Keratinocyte (primary cell): ENCODE results near the gene DNAJC18. TPM values are rescaled to one million over a fixed set of nuclear protein-coding genes. Genes with fewer than 3 reads are reported as not detected.

ENCODE experiments used
- DNase-seq: peaks from one replicate; pipeline ENCODE4 v3.0.0-alpha.2; 2011; ENCODE audit warnings: low read depth, missing footprints, low spot score
- FAIRE-seq: peaks from 2 replicates; lab custom pipeline; 2011; peaks lifted over from hg19 to GRCh38; lab: Jason Lieb, UNC
- H2AFZ ChIP-seq: 2 replicates; pipeline ENCODE4 v1.6.0; 2012; ENCODE audit warnings: low read length, control low read depth, inconsistent platforms; ENCODE audit not compliant: control insufficient read depth
- H3K27ac ChIP-seq: 2 replicates; pipeline ENCODE4 v1.5.1; 2011; ENCODE audit warnings: low read length; ENCODE audit not compliant: control insufficient read depth, insufficient read depth
- H3K27me3 ChIP-seq: 3 replicates; pipeline ENCODE4 v1.6.0; 2011; ENCODE audit warnings: low read length; ENCODE audit not compliant: control insufficient read depth, insufficient read depth; ENCODE audit errors: extremely low read depth
- H3K36me3 ChIP-seq, 2 experiments: 2 replicates in 1 of 2; 3 replicates in 1 of 2; pipeline ENCODE4 v1.5.1; 2011; ENCODE audit warnings: low read length in 2 of 2, mild to moderate bottlenecking in 1 of 2; ENCODE audit not compliant: control insufficient read depth in 2 of 2, insufficient read depth in 2 of 2; ENCODE audit errors: extremely low read depth in 1 of 2
- H3K4me1 ChIP-seq: 3 replicates; pipeline ENCODE4 v1.5.1; 2011; ENCODE audit warnings: low read length; ENCODE audit not compliant: control insufficient read depth, insufficient read depth; ENCODE audit errors: extremely low read depth
- H3K4me2 ChIP-seq: 3 replicates; pipeline ENCODE4 v1.6.0; 2011; ENCODE audit warnings: low read depth, low read length; ENCODE audit not compliant: control insufficient read depth, insufficient read depth; ENCODE audit errors: extremely low read depth
- H3K4me3 ChIP-seq, 3 experiments: fragments of 200-600 bp in 1 of 3; sonication (generic) in 1 of 3; 2 replicates in 2 of 3; 3 replicates in 1 of 3; pipeline ENCODE4 v1.5.1; 2011 to 2016; ENCODE audit warnings: low read length in 3 of 3, mild to moderate bottlenecking in 3 of 3, control low read depth in 2 of 3, inconsistent platforms in 1 of 3, low read depth in 1 of 3, mixed read lengths in 1 of 3, mixed run types in 1 of 3, moderate library complexity in 1 of 3; ENCODE audit not compliant: control insufficient read depth in 2 of 3, insufficient read depth in 2 of 3; ENCODE audit errors: extremely low read depth in 1 of 3
- H3K79me2 ChIP-seq: 2 replicates; pipeline ENCODE4 v1.6.0; 2012; ENCODE audit warnings: low read length; ENCODE audit not compliant: control insufficient read depth, insufficient read depth
- H3K9ac ChIP-seq: 3 replicates; pipeline ENCODE4 v1.6.0; 2011; ENCODE audit warnings: low read length; ENCODE audit not compliant: control insufficient read depth, insufficient read depth; ENCODE audit errors: extremely low read depth
- H3K9me1 ChIP-seq: 3 replicates; pipeline ENCODE4 v1.6.0; 2011; ENCODE audit warnings: low read length; ENCODE audit not compliant: control insufficient read depth, insufficient read depth; ENCODE audit errors: extremely low read depth
- H3K9me3 ChIP-seq: 2 replicates; pipeline ENCODE4 v1.5.1; 2012; ENCODE audit warnings: low read depth, low read length; ENCODE audit not compliant: control insufficient read depth
- H4K20me1 ChIP-seq: 3 replicates; pipeline ENCODE4 v1.6.0; 2011; ENCODE audit warnings: low read length; ENCODE audit not compliant: control insufficient read depth, insufficient read depth; ENCODE audit errors: extremely low read depth
- CTCF ChIP-seq, 3 experiments: IDR thresholded peaks in 1 of 3; conservative IDR thresholded peaks in 1 of 3; optimal IDR thresholded peaks in 1 of 3; 2 replicates in 2 of 3; 3 replicates in 1 of 3; pipeline versions ENCODE3 to v1.5.1; 2011; ENCODE audit warnings: low read length in 3 of 3, mild to moderate bottlenecking in 3 of 3, moderate library complexity in 2 of 3, control low read depth in 1 of 3, inconsistent platforms in 1 of 3; ENCODE audit not compliant: insufficient read depth in 2 of 3; ENCODE audit errors: extremely low read depth in 1 of 3
- EZH2 ChIP-seq: IDR thresholded peaks from one replicate; pipeline ENCODE4 v1.6.1; 2012; ENCODE audit warnings: inconsistent platforms, mild to moderate bottlenecking, low read length, moderate library complexity
- dilution Hi-C: fragments of 300-500 bp; cut with MboI; formaldehyde crosslinking; loops from one replicate; pipeline ENCODE4 v1.7.0; 2020; ENCODE audit warnings: low sequenced_read_pairs; ENCODE audit not compliant: extremely low pct_ligation_motif_present
- polyA plus RNA-seq, 5 experiments: library from polyadenylated mRNA; depleted of rRNA in 3 of 5; stranded (reverse) in 3 of 5; stranded (forward) in 1 of 5; unstranded in 1 of 5; fragments of >200 nt; gene quantifications; 1 replicate in 1 of 5; 2 replicates in 3 of 5; 3 replicates in 1 of 5; pipeline versions ENCODE4 v1.2.1 to v1.2.3, GENCODE V29; 2011 to 2012; ENCODE audit warnings: missing spikeins in 2 of 5, low read depth in 1 of 5, low replicate concordance in 1 of 5

The DNAJC18 gene
- polyA plus RNA-seq, 1 donor (not counting 4 experiments of a cell fraction or from before 2014, with no cell fraction given), result 6.6 TPM

- no peaks in the 10 kb centered on the region for H3K9me3 ChIP-seq
- dilution Hi-C loops, result no loop called here
- TF ChIP-seq EZH2 (no peak), CTCF (optimal IDR thresholded peaks at IDR 0.05 in 1 of 3, IDR thresholded peaks at IDR 0.05 in 1 of 3, conservative IDR thresholded peaks at IDR 0.05 in 1 of 3; ENCODE audit: extremely low read depth in 1 of 3, insufficient read depth in 2 of 3, low read length in 3 of 3) (no peak)
- H3K4me2 ChIP-seq, result no peak overlapping the region
- H4K20me1 ChIP-seq, result no peaks in the 10 kb centered on the region
- no peaks in the 10 kb centered on the region for H3K79me2 ChIP-seq
- H3K27me3 ChIP-seq, result no peaks in the 10 kb centered on the region
- FAIRE-seq, result no peak
- no peaks in the 10 kb centered on the region for H3K9me1 ChIP-seq
- no peak for DNase-seq
- H3K36me3 ChIP-seq, result no peaks in the 10 kb centered on the region
- no peak overlapping the region for H2AFZ ChIP-seq
- H3K9ac ChIP-seq, result no peak overlapping the region
- no peak overlapping the region for H3K4me3 ChIP-seq
- no peak overlapping the region for H3K27ac ChIP-seq
- H3K4me1 ChIP-seq, result peaks cover 10% of the 10 kb centered on the region
Observed at GRCh38 chr5:139435676-139436075, 3.6 kb downstream of the DNAJC18 start.

GRCh38 chr5:139431706-139432105, 7.6 kb downstream of the DNAJC18 start:
- Histone ChIP-seq H3K4me1 (peaks cover 2% of the 10 kb centered on the region), H3K9me1 (no peaks in the 10 kb centered on the region), H3K36me3 (no peaks in the 10 kb centered on the region), H3K27me3 (no peaks in the 10 kb centered on the region), H4K20me1 (no peaks in the 10 kb centered on the region), H3K79me2 (no peaks in the 10 kb centered on the region), H3K9me3 (no peaks in the 10 kb centered on the region), H3K4me3 (no peak overlapping the region), H3K9ac (no peak overlapping the region), H2AFZ (no peak overlapping the region), H3K4me2 (no peak overlapping the region), H3K27ac (no peak overlapping the region)
- no peak for DNase-seq
- TF ChIP-seq CTCF (optimal IDR thresholded peaks at IDR 0.05 in 1 of 3, IDR thresholded peaks at IDR 0.05 in 1 of 3, conservative IDR thresholded peaks at IDR 0.05 in 1 of 3; ENCODE audit: extremely low read depth in 1 of 3, insufficient read depth in 2 of 3, low read length in 3 of 3), result no peak
- no peak for TF ChIP-seq EZH2
- peak; percentile 20 for FAIRE-seq
- dilution Hi-C loops, result no loop called here
